B cell (primary cell): ENCODE measurements around the gene SLIT3. TPM values are rescaled to one million over a fixed set of nuclear protein-coding genes. Genes with fewer than 3 reads are reported as not detected.

ENCODE experiments used
- ATAC-seq: fragments of 200-7000 bp; cut with Tn5 transposase; one replicate; pipeline ENCODE4 v1.10.0; 2021; ENCODE audit warnings: low read depth, mild to moderate bottlenecking, moderate number of reproducible peaks, moderate library complexity
- CTCF ChIA-PET: fragments of 350-600 bp; sonication (Branson Sonifier 250); formaldehyde crosslinking; loops from one replicate; lab custom pipeline; 2021; ENCODE audit warnings: antibody characterized with exemption, inconsistent platforms; lab: Charles Lee
- POLR2A ChIA-PET: fragments of 350-600 bp; sonication (Branson Sonifier 250); formaldehyde crosslinking; loops from one replicate; lab custom pipeline; 2021; ENCODE audit warnings: antibody characterized with exemption; lab: Charles Lee
- DNase-seq: peaks from one replicate; pipeline ENCODE4 v3.0.0; 2013
- H2AFZ ChIP-seq: 2 replicates; pipeline ENCODE4 v1.6.1; 2012; ENCODE audit warnings: mild to moderate bottlenecking, low read depth, low read length; ENCODE audit not compliant: insufficient read depth, poor library complexity, severe bottlenecking
- H3K27ac ChIP-seq, 2 donors: 1 replicate in 1 of 2; 2 replicates in 1 of 2; pipeline ENCODE4 v1.5.1; 2012 to 2013; ENCODE audit warnings: low read length in 2 of 2, mild to moderate bottlenecking in 2 of 2, moderate library complexity in 1 of 2
- H3K27me3 ChIP-seq, 4 experiments: fragments of 200-600 bp in 1 of 4; sonication (generic) in 1 of 4; replicated peaks in 1 of 4; 1 replicate in 2 of 4; 2 replicates in 2 of 4; pipeline versions ENCODE4 v1.6.1 to v1.7.0; 2013 to 2016; ENCODE audit warnings: low read length in 3 of 4, mild to moderate bottlenecking in 2 of 4, mixed read lengths in 1 of 4, moderate library complexity in 1 of 4; ENCODE audit not compliant: insufficient read depth in 4 of 4, control insufficient read depth in 3 of 4; ENCODE audit errors: control extremely low read depth in 1 of 4
- H3K36me3 ChIP-seq, 2 experiments: replicated peaks in 1 of 2; 1 replicate in 1 of 2; 2 replicates in 1 of 2; pipeline versions ENCODE4 v1.6.1 to v1.7.1; 2013; ENCODE audit warnings: low read length in 1 of 2; ENCODE audit not compliant: insufficient read depth in 2 of 2, control insufficient read depth in 1 of 2; ENCODE audit errors: control extremely low read depth in 1 of 2, extremely low read depth in 1 of 2
- H3K4me1 ChIP-seq, 2 donors: fragments of 200-600 bp in 1 of 2; sonication (generic) in 1 of 2; 1 replicate in 1 of 2; 2 replicates in 1 of 2; pipeline versions ENCODE4 v1.5.1 to v1.6.1; 2013 to 2017; ENCODE audit warnings: low read length in 2 of 2; ENCODE audit not compliant: control insufficient read depth in 2 of 2, insufficient read depth in 2 of 2
- H3K4me2 ChIP-seq: replicated peaks from 2 replicates; pipeline ENCODE3; 2012; ENCODE audit warnings: mild to moderate bottlenecking, low read depth, low read length; ENCODE audit not compliant: poor library complexity, severe bottlenecking
- H3K4me3 ChIP-seq, 5 experiments: fragments of 200-600 bp in 1 of 5; sonication (generic) in 1 of 5; 1 replicate in 3 of 5; 2 replicates in 2 of 5; pipeline versions ENCODE4 v1.5.1 to v1.7.0; 2011 to 2016; ENCODE audit warnings: low read length in 4 of 5, mild to moderate bottlenecking in 4 of 5, low read depth in 2 of 5, control low read depth in 1 of 5, moderate library complexity in 1 of 5; ENCODE audit not compliant: insufficient read depth in 1 of 5; ENCODE audit errors: control extremely low read depth in 1 of 5, extremely low read depth in 1 of 5
- H3K79me2 ChIP-seq: fragments of 200-600 bp; sonication (generic); one replicate; pipeline ENCODE4 v1.6.0; 2016; ENCODE audit warnings: low read length; ENCODE audit not compliant: control insufficient read depth, insufficient read depth
- H3K9ac ChIP-seq: fragments of 200-600 bp; sonication (generic); 2 replicates; pipeline ENCODE4 v1.6.1; 2017; ENCODE audit warnings: mild to moderate bottlenecking, low read length, moderate library complexity
- H3K9me3 ChIP-seq, 3 donors: one replicate each; pipeline versions ENCODE4 v1.6.1 to v1.7.1; 2013; ENCODE audit warnings: low read length in 2 of 3; ENCODE audit not compliant: control insufficient read depth in 2 of 3, insufficient read depth in 1 of 3; ENCODE audit errors: control extremely low read depth in 1 of 3
- H4K20me1 ChIP-seq: 2 replicates; pipeline ENCODE4 v1.6.0; 2012; ENCODE audit warnings: mild to moderate bottlenecking, low read length; ENCODE audit not compliant: insufficient read depth, control insufficient read depth, poor library complexity, severe bottlenecking
- H3K27ac Mint-ChIP-seq: one replicate; pipeline ENCODE4 v1.8.0; 2021; ENCODE audit warnings: mixed read lengths
- H3K27me3 Mint-ChIP-seq: one replicate; pipeline ENCODE4 v1.8.0; 2021; ENCODE audit warnings: mixed read lengths
- H3K4me1 Mint-ChIP-seq: one replicate; pipeline ENCODE4 v1.8.0; 2021; ENCODE audit warnings: mixed read lengths
- H3K4me3 Mint-ChIP-seq: one replicate; pipeline ENCODE4 v1.8.0; 2021; ENCODE audit warnings: mixed read lengths
- H3K9me3 Mint-ChIP-seq: one replicate; pipeline ENCODE4 v1.8.0; 2022; ENCODE audit warnings: mixed read lengths; ENCODE audit not compliant: insufficient read depth
- CTCF ChIP-seq: fragments of 200-600 bp; IDR thresholded peaks from one replicate; pipeline ENCODE4 v1.8.0; 2022; ENCODE audit warnings: antibody characterized with exemption, mild to moderate bottlenecking
- EZH2 ChIP-seq: IDR thresholded peaks from 2 replicates; pipeline ENCODE4 v1.6.1; 2012; ENCODE audit warnings: borderline replicate concordance, low read depth, mild to moderate bottlenecking, moderate library complexity, low read length; ENCODE audit not compliant: insufficient read depth, poor library complexity, severe bottlenecking
- WGBS: methylation state at CpG from one replicate; pipeline ENCODE4 v1.1.5; 2013; ENCODE audit warnings: missing lambda C conversion rate; ENCODE audit not compliant: insufficient coverage; 5-methylcytosine and 5-hydroxymethylcytosine counted together
- intact Hi-C: fragments of 100-400 bp; cut with micrococcal nuclease; formaldehyde crosslinking; loops from one replicate; pipeline ENCODE4 v1.10.0; 2022
- polyA plus RNA-seq: library from polyadenylated mRNA; depleted of rRNA; stranded (reverse); fragments of >200 nt; gene quantifications from 2 replicates; pipeline ENCODE4 v1.2.3, GENCODE V29; 2012
- total RNA-seq, 2 donors: library from RNA; stranded (reverse); fragments of 120-200 nt in 1 of 2; gene quantifications; 1 replicate in 1 of 2; 2 replicates in 1 of 2; pipeline versions ENCODE4 v1.2.3 to v1.2.4, GENCODE V29; 2013 to 2022

SLIT3 gene
- total and polyA plus RNA-seq, 2 donors (not counting 1 experiment from before 2014, with no cell fraction given): not detected

GRCh38 chr5:169218861-169219260 lies 82.1 kb downstream of the SLIT3 start:
- Histone ChIP-seq H3K9ac (no peak overlapping the region), H4K20me1 (no peaks in the 10 kb centered on the region), H3K27me3 (no peaks in the 10 kb centered on the region), H3K4me2 (no peak overlapping the region), H3K4me1 (no peaks in the 10 kb centered on the region), H3K9me3 (peaks cover 0 to 10% (median 0%) of the 10 kb centered on the region in 3 donors), H3K36me3 (no peaks in the 10 kb centered on the region), H2AFZ (no peak overlapping the region), H3K27ac (no peak overlapping the region), H3K79me2 (no peaks in the 10 kb centered on the region), H3K4me3 (no peak overlapping the region)
- H3K4me3 Mint-ChIP-seq: no peak overlapping the region
- no peaks in the 10 kb centered on the region for H3K9me3 Mint-ChIP-seq
- WGBS: 54% methylated on average over 1 of the region's 4 CpGs
- ATAC-seq (no peak), DNase-seq (no peak)
- peaks cover 3% of the 10 kb centered on the region for H3K27me3 Mint-ChIP-seq
- ChIA-PET POLR2A (no interaction called here), CTCF (no interaction called here)
- intact Hi-C loops: no loop called here
- TF ChIP-seq CTCF: no peak
- TF ChIP-seq EZH2: no peak
- no peak overlapping the region for H3K27ac Mint-ChIP-seq
- H3K4me1 Mint-ChIP-seq: no peaks in the 10 kb centered on the region

GRCh38 chr5:169218176-169218575 lies 82.8 kb downstream of the SLIT3 start:
- H3K27ac Mint-ChIP-seq: no peak overlapping the region
- H3K9me3 Mint-ChIP-seq: peaks cover 2% of the 10 kb centered on the region
- no peak overlapping the region for H3K27ac ChIP-seq

More at GRCh38 chr5:169218176-169218575, 82.8 kb downstream of the SLIT3 start:
- Histone ChIP-seq H3K36me3 (no peaks in the 10 kb centered on the region), H3K9me3 (peaks cover 0 to 10% (median 0%) of the 10 kb centered on the region in 3 donors), H3K79me2 (no peaks in the 10 kb centered on the region), H3K4me3 (no peak overlapping the region), H4K20me1 (no peaks in the 10 kb centered on the region), H3K4me1 (no peaks in the 10 kb centered on the region), H3K9ac (no peak overlapping the region), H3K4me2 (no peak overlapping the region), H3K27me3 (no peaks in the 10 kb centered on the region), H2AFZ (no peak overlapping the region)
- H3K27me3 Mint-ChIP-seq: peaks cover 3% of the 10 kb centered on the region
- POLR2A ChIA-PET: no interaction called here
- TF ChIP-seq EZH2: no peak
- DNase-seq (no peak), ATAC-seq (no peak)
- H3K4me1 Mint-ChIP-seq: no peaks in the 10 kb centered on the region
- intact Hi-C loops: no loop called here
- no CpG with 5 or more reads among the region's 2 CpGs for WGBS
- CTCF ChIA-PET: no interaction called here
- H3K4me3 Mint-ChIP-seq: no peak overlapping the region
